HepG2 (cell line): ENCODE results near the gene RAP1GAP2. TPM values are rescaled to one million over a fixed set of nuclear protein-coding genes. Genes with fewer than 3 reads are reported as not detected.

Experiments
- ATAC-seq: fragments of 200-7000 bp; cut with Tn5 transposase; 3 replicates; pipeline ENCODE4 v1.9.1; 2020; ENCODE audit warnings: mild to moderate bottlenecking, moderate library complexity
- BruUV-seq: library from RNA; stranded (reverse); fragments of 400-500 nt; replicated peaks from 2 replicates; lab custom pipeline; 2021; lab: Mats Ljungman, UMichigan
- CTCF ChIA-PET: fragments of 300-600 bp; formaldehyde crosslinking; extraction: SDS; loops from one replicate; lab custom pipeline; 2021; ENCODE audit warnings: low total read pairs, inconsistent platforms, low intra/inter-chr PET ratio; lab: Yijun Ruan, JAX
- POLR2A ChIA-PET: fragments of 350-600 bp; sonication (Branson Sonifier 250); formaldehyde crosslinking; loops from one replicate; lab custom pipeline; 2020; ENCODE audit warnings: antibody characterized with exemption, inconsistent platforms; lab: Yijun Ruan, JAX
- DNase-seq: peaks from one replicate; pipeline ENCODE4 v3.0.0-alpha.2; 2015; ENCODE audit warnings: low spot score
- FAIRE-seq: peaks from 3 replicates; lab custom pipeline; 2011; peaks lifted over from hg19 to GRCh38; lab: Jason Lieb, UNC
- H2AFZ ChIP-seq: one replicate; pipeline ENCODE4 v1.6.1; 2011; ENCODE audit warnings: low read length, inconsistent platforms
- H3K27ac ChIP-seq: fragments of 300-600 bp; 3 replicates; pipeline ENCODE4 v1.8.0; 2011; ENCODE audit warnings: mixed run types, mild to moderate bottlenecking, mixed read lengths, low read length, inconsistent platforms; ENCODE audit not compliant: insufficient read depth; ENCODE audit errors: extremely low read length
- H3K27me3 ChIP-seq, 2 experiments: fragments of 200-600 bp in 1 of 2; 2 replicates in 1 of 2; 3 replicates in 1 of 2; pipeline versions ENCODE4 v1.6.0 to v1.8.0; 2011; ENCODE audit warnings: low read length in 2 of 2, mild to moderate bottlenecking in 2 of 2, moderate library complexity in 2 of 2, inconsistent platforms in 1 of 2; ENCODE audit not compliant: insufficient read depth in 2 of 2, control insufficient read depth in 1 of 2
- H3K36me3 ChIP-seq, 2 experiments: fragments of 200-600 bp in 1 of 2; replicated peaks in 1 of 2; 2 replicates in 1 of 2; 3 replicates in 1 of 2; pipeline versions ENCODE4 v1.5.1 to v1.8.0; 2011; ENCODE audit warnings: low read length in 2 of 2, inconsistent platforms in 1 of 2; ENCODE audit not compliant: insufficient read depth in 2 of 2, control insufficient read depth in 1 of 2
- H3K4me1 ChIP-seq: 2 replicates; pipeline ENCODE4 v1.5.1; 2012; ENCODE audit warnings: low read length, inconsistent platforms; ENCODE audit not compliant: insufficient read depth
- H3K4me2 ChIP-seq: 2 replicates; pipeline ENCODE4 v1.6.0; 2011; ENCODE audit warnings: low read depth, low read length, inconsistent platforms
- H3K4me3 ChIP-seq, 3 experiments: fragments of 200-600 bp in 1 of 3; sonication (generic), shearing (Covaris generic) in 1 of 3; replicated peaks in 1 of 3; 2 replicates each; pipeline ENCODE4 v1.5.1; 2011 to 2016; ENCODE audit warnings: low read length in 3 of 3, inconsistent platforms in 2 of 3, low read depth in 2 of 3, mild to moderate bottlenecking in 2 of 3, control low read depth in 1 of 3, mixed read lengths in 1 of 3; ENCODE audit not compliant: insufficient read depth in 1 of 3
- H3K79me2 ChIP-seq: one replicate; pipeline ENCODE4 v1.6.1; 2011; ENCODE audit warnings: low read length, inconsistent platforms; ENCODE audit not compliant: insufficient read depth
- H3K9ac ChIP-seq: 2 replicates; pipeline ENCODE4 v1.6.0; 2011; ENCODE audit warnings: mild to moderate bottlenecking, low read depth, low read length, inconsistent platforms; ENCODE audit not compliant: insufficient read depth
- H3K9me3 ChIP-seq: 2 replicates; pipeline ENCODE4 v1.5.1; 2012; ENCODE audit warnings: mild to moderate bottlenecking, low read length
- H4K20me1 ChIP-seq: 2 replicates; pipeline ENCODE4 v1.6.0; 2011; ENCODE audit warnings: inconsistent platforms, mild to moderate bottlenecking, low read length, moderate library complexity; ENCODE audit not compliant: insufficient read depth
- CREB1 ChIP-seq, 2 experiments: fragments of 450-650 bp in 1 of 2; IDR thresholded peaks; 2 replicates each; pipeline ENCODE4 v1.6.1; 2016 to 2017; ENCODE audit warnings: control low read depth in 1 of 2, mild to moderate bottlenecking in 1 of 2, missing compliant biosample characterization in 1 of 2, missing genetic modification characterization in 1 of 2
- DNMT3B ChIP-seq: conservative IDR thresholded peaks from 2 replicates; pipeline ENCODE4 v1.6.1; 2016; ENCODE audit warnings: missing biosample characterization, control low read depth
- RNF2 ChIP-seq: fragments of 450-650 bp; conservative IDR thresholded peaks from 2 replicates; pipeline ENCODE4 v1.6.1; 2016; ENCODE audit warnings: low read depth
- SAP130 ChIP-seq: IDR thresholded peaks from 2 replicates; pipeline ENCODE4 v1.6.1; 2016; ENCODE audit warnings: low read depth
- ZBTB49 ChIP-seq: sonication (generic); formaldehyde crosslinking; IDR thresholded peaks from 2 replicates; pipeline ENCODE4 v1.4.0; 2020; ENCODE audit warnings: missing genetic modification reagents, borderline replicate concordance
- ZNF382 ChIP-seq: sonication (generic); formaldehyde crosslinking; IDR thresholded peaks from 2 replicates; pipeline ENCODE4 v1.5.0; 2020; ENCODE audit warnings: missing genetic modification reagents, mild to moderate bottlenecking, borderline replicate concordance
- ZNF724P ChIP-seq: sonication (generic); formaldehyde crosslinking; IDR thresholded peaks from 2 replicates; pipeline ENCODE4 v1.8.0; 2022; ENCODE audit warnings: missing genetic modification reagents, borderline replicate concordance
- ZNF776 ChIP-seq: sonication (generic); formaldehyde crosslinking; IDR thresholded peaks from 2 replicates; pipeline ENCODE4 v1.4.0; 2020; ENCODE audit warnings: mild to moderate bottlenecking, missing genetic modification reagents
- ZSCAN12 ChIP-seq: sonication (generic); formaldehyde crosslinking; IDR thresholded peaks from 2 replicates; pipeline ENCODE4 v1.9.0; 2021; ENCODE audit warnings: mild to moderate bottlenecking, missing genetic modification reagents
- WGBS: methylation state at CpG from one replicate; pipeline ENCODE4 v1.1.6; 2017; ENCODE audit warnings: low lambda C conversion rate; 5-methylcytosine and 5-hydroxymethylcytosine counted together
- in situ Hi-C: cut with HindIII; loops from 2 replicates; pipeline ENCODE4 v1.10.0; 2017; ENCODE audit warnings: low pct_unique_long_range_greater_than_20kb; ENCODE audit not compliant: extremely low pct_ligation_motif_present
- intact Hi-C: fragments of 100-400 bp; cut with micrococcal nuclease; formaldehyde crosslinking; loops from one replicate; pipeline ENCODE4 v1.10.0; 2022; ENCODE audit not compliant: unreplicated experiment
- polyA plus RNA-seq, 8 experiments: library from polyadenylated mRNA; depleted of rRNA in 3 of 8; stranded (reverse) in 7 of 8; unstranded in 1 of 8; fragments of >200 nt; fragmentation: Illumina TruSeq in 4 of 8; extraction: Trizol in 4 of 8; gene quantifications; 2 replicates each; pipeline versions ENCODE4 v1.2.1 to v1.2.3, GENCODE V29; 2011 to 2016; ENCODE audit warnings: low read depth in 4 of 8, missing spikeins in 1 of 8, mixed read lengths in 1 of 8; ENCODE audit not compliant: insufficient read depth in 1 of 8
- total RNA-seq, 5 experiments: library from RNA; depleted of rRNA; stranded (reverse); fragments of >200 nt; fragmentation: Illumina TruSeq; extraction: Trizol; gene quantifications; 2 replicates each; pipeline ENCODE4 v1.2.3, GENCODE V29; 2016; ENCODE audit warnings: low read depth in 1 of 5

The RAP1GAP2 gene
- total and polyA plus RNA-seq, 2 of the 13 experiments (the other 11 are each of a cell fraction or from before 2014, with no cell fraction given) = 10.9 to 12.0 TPM

- no peak overlapping the region for H3K9ac ChIP-seq
- H4K20me1 ChIP-seq = no peaks in the 10 kb centered on the region
- no peaks in the 10 kb centered on the region for H3K36me3 ChIP-seq
- no peak overlapping the region for H3K4me3 ChIP-seq
- 74% methylated on average over 9 of the region's 10 CpGs for WGBS
- BruUV-seq = no TSS peak
- in situ Hi-C loops (no loop called here), intact Hi-C loops (no loop called here)
- no peaks in the 10 kb centered on the region for H3K9me3 ChIP-seq
- DNase-seq = no peak
- H3K27ac ChIP-seq = no peak overlapping the region
- no peaks in the 10 kb centered on the region for H3K27me3 ChIP-seq
- peaks cover 34% of the 10 kb centered on the region for H3K4me1 ChIP-seq
- ChIA-PET CTCF (no interaction called here), POLR2A (no interaction called here)
- no peak overlapping the region for H3K4me2 ChIP-seq
- TF ChIP-seq SAP130 (CRISPR knock-in tag) = no peak
- no peak for TF ChIP-seq ZNF382 (CRISPR knock-in tag)
- no peak for TF ChIP-seq ZSCAN12 (CRISPR knock-in tag)
- no peak for TF ChIP-seq DNMT3B (CRISPR knock-in tag)
- no peak for TF ChIP-seq ZNF724P (CRISPR knock-in tag)
- TF ChIP-seq RNF2 = no peak
- TF ChIP-seq CREB1 (IDR thresholded peaks at IDR 0.05) = no peak
- TF ChIP-seq CREB1 (CRISPR knock-in tag; IDR thresholded peaks at IDR 0.05) = no peak
- no peak for TF ChIP-seq ZNF776 (CRISPR knock-in tag)
- no peak for TF ChIP-seq ZBTB49 (CRISPR knock-in tag)
- no peak overlapping the region for H2AFZ ChIP-seq
- no peak for ATAC-seq
- no peak for FAIRE-seq
- no peaks in the 10 kb centered on the region for H3K79me2 ChIP-seq
Observed at GRCh38 chr17:2950846-2951245, 154.6 kb downstream of the RAP1GAP2 start.
